ENCODE results near the gene NCAPH2. TPM values are rescaled to one million over a fixed set of nuclear protein-coding genes. Genes with fewer than 3 reads are reported as not detected.
A peak's percentile ranks its signal among the peaks of the same experiment; 100 is the strongest.

The NCAPH2 gene
- total RNA-seq = 24.2 and 27.5 TPM in 2 replicates

DNA sequence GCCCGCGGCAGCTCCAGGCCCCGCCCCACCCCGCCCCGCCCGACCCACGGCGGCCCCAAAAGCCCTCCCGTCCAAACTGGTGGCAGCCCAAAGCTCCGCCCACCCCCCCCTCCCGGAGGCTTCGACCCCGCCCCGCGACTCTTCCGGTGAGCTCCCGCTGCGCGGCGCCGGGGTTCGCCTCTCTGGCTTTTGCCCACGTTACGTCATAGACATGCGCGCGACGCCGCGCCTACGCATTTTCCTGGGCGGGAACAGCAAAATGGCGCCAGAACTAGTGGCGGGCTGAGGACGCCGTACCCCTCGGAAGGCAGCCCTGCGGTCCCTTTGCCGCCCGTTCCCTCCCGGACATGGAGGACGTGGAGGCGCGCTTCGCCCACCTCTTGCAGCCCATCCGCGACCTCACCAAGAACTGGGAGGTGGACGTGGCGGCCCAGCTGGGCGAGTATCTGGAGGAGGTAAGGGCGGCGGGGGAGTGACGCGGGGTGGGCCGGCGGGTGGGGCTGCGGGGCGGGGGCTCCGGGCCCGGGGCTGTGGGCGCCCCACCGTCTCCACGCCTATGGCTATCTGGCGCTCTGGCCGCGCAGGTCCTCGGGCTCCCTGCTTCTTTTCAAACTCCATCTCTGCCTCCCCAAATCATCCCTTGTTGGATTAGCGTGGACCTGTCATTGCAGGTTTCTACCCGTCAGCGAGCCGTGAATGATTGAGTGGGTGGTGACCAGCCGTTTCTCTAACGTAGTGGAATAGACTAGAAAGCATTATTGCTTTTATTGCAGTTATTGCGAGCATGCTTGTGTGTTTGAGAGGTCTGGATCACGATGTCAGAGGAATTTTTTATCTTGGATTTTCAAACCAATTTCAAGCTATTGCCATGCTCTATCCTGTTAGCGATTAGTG is at the start of gene NCAPH2:
NCAPH2 (plus strand) TSS at position 234 of the 894 bp plus-strand sequence; CDS start at position 348, 114 bp downstream.
- peak; percentile 100 for DNase-seq (ENCODE audit: insufficient read length, low spot score, missing footprints)
- Histone ChIP-seq H3K4me1 (ENCODE audit: insufficient read depth, low read length) (peaks cover 13% of the 10 kb centered on the region), H3K9me3 (ENCODE audit: low read depth, low read length) (no peaks in the 10 kb centered on the region), H3K27ac (ENCODE audit: low read depth, low read length) (peak within 1 kb of the TSS; percentile 72), H3K36me3 (ENCODE audit: insufficient read depth, low read length) (peaks cover 9% of the 10 kb centered on the region), H3K27me3 (ENCODE audit: insufficient read depth, low read length) (no peaks in the 10 kb centered on the region), H3K79me2 (ENCODE audit: insufficient read depth, low read length) (peaks cover 64% of the 10 kb centered on the region), H4K20me1 (ENCODE audit: insufficient read depth, low read length) (peaks cover 9% of the 10 kb centered on the region), H3K4me3 (ENCODE audit: insufficient read depth, low read length) (peak within 1 kb of the TSS; percentile 99), H2AFZ (ENCODE audit: low read length) (peak within 1 kb of the TSS; percentile 95), H3K4me2 (ENCODE audit: insufficient read depth, low read length) (peak within 1 kb of the TSS; percentile 95)
- TF ChIP-seq, protein P1, sequence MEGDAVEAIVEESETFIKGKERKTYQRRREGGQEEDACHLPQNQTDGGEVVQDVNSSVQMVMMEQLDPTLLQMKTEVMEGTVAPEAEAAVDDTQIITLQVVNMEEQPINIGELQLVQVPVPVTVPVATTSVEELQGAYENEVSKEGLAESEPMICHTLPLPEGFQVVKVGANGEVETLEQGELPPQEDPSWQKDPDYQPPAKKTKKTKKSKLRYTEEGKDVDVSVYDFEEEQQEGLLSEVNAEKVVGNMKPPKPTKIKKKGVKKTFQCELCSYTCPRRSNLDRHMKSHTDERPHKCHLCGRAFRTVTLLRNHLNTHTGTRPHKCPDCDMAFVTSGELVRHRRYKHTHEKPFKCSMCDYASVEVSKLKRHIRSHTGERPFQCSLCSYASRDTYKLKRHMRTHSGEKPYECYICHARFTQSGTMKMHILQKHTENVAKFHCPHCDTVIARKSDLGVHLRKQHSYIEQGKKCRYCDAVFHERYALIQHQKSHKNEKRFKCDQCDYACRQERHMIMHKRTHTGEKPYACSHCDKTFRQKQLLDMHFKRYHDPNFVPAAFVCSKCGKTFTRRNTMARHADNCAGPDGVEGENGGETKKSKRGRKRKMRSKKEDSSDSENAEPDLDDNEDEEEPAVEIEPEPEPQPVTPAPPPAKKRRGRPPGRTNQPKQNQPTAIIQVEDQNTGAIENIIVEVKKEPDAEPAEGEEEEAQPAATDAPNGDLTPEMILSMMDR (IDR thresholded peaks at IDR 0.05; ENCODE audit: extremely low read depth, low read depth, low read length) = no peak

DNA sequence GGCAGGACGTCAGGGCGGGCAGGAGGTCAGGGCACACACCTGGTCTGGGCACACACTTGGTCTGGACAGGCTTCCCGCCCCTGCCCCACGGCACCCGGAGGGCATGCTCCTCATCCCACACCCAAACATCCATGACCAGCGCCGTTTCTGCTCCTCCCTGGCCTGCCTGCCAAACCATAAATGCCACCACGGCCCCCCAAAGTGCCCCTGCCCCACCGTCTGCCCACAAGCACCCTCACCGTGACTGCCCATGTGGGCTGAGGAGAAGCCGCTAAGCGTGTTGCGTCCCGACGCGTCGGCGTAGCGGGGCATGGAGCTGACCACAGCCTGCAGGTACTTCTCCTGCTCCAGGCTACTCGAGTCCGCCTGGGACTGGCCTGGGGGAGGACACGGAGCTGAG is 49.0 kb upstream of the NCAPH2 start:
- Histone ChIP-seq H3K79me2 (ENCODE audit: insufficient read depth, low read length) (no peaks in the 10 kb centered on the region), H3K27ac (ENCODE audit: low read depth, low read length) (no peak overlapping the region), H3K36me3 (ENCODE audit: insufficient read depth, low read length) (peaks cover 60% of the 10 kb centered on the region), H4K20me1 (ENCODE audit: insufficient read depth, low read length) (peaks cover 2% of the 10 kb centered on the region), H3K27me3 (ENCODE audit: insufficient read depth, low read length) (no peaks in the 10 kb centered on the region), H3K4me3 (ENCODE audit: insufficient read depth, low read length) (no peak overlapping the region), H3K4me2 (ENCODE audit: insufficient read depth, low read length) (no peak overlapping the region), H3K4me1 (ENCODE audit: insufficient read depth, low read length) (no peaks in the 10 kb centered on the region), H3K9me3 (ENCODE audit: low read depth, low read length) (no peaks in the 10 kb centered on the region), H2AFZ (ENCODE audit: low read length) (no peak overlapping the region)
- TF ChIP-seq, protein P1 (IDR thresholded peaks at IDR 0.05; ENCODE audit: extremely low read depth, low read depth, low read length) = no peak
- DNase-seq (ENCODE audit: insufficient read length, low spot score, missing footprints) = no peak

DNA sequence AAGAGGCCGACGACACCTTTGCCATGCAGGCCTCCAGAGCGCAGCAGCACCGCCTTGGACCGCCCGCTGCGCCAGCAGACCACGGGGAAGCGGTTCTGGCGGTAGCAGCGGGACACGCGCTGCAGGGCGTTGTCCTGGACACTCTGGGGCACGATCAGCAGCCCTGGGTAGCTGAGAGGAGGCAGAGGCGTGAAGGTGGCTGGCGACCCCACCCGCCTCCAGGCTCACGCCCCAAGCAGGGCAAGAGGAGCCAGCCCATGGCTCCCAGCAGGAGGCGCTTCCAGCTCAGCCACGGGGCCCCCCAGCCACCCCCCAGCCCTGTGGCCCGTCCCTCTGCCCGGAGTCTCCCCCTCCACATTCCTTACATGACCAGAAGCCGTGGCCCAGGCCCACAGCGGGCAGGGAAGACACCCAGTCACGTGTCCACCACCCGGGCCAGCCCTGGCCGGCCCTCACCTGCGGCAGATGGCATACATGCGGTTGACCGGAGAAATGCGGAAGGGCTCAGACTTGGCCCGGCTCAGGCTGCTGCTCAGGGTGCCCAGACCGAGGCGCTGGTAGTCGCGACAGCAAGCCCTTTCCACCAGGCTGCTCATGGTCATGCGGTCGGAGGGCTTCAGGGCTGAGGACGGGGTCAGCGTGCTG is 48.4 kb upstream of the NCAPH2 start:
- Histone ChIP-seq H3K4me3 (ENCODE audit: insufficient read depth, low read length) (no peak overlapping the region), H3K27me3 (ENCODE audit: insufficient read depth, low read length) (no peaks in the 10 kb centered on the region), H3K79me2 (ENCODE audit: insufficient read depth, low read length) (no peaks in the 10 kb centered on the region), H3K9me3 (ENCODE audit: low read depth, low read length) (no peaks in the 10 kb centered on the region), H2AFZ (ENCODE audit: low read length) (no peak overlapping the region), H3K27ac (ENCODE audit: low read depth, low read length) (no peak overlapping the region), H4K20me1 (ENCODE audit: insufficient read depth, low read length) (peaks cover 2% of the 10 kb centered on the region), H3K4me2 (ENCODE audit: insufficient read depth, low read length) (no peak overlapping the region), H3K4me1 (ENCODE audit: insufficient read depth, low read length) (no peaks in the 10 kb centered on the region), H3K36me3 (ENCODE audit: insufficient read depth, low read length) (peaks cover 60% of the 10 kb centered on the region)
- TF ChIP-seq, protein P1 (IDR thresholded peaks at IDR 0.05; ENCODE audit: extremely low read depth, low read depth, low read length) = no peak
- no peak for DNase-seq (ENCODE audit: insufficient read length, low spot score, missing footprints)

DNA sequence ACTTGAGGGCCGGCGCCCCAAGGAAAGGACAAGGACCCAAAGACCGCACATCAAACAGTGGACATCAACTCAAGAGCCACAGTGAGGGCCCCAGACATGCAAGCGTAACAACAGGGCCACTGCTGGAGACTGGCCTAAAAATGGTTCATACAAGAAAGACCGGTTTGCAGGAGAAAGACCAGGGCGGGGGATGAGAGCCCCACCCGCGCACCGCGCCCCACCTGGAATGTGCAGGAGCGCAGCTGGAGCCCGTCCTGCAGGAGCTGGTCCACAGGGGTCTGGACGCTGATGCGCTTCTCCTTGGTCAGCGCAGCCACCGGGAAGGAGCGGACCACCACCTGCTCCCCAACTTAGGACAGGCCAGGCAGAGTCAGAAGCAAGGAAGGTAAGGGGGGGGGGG is 47.1 kb upstream of the NCAPH2 start:
- H3K4me1 ChIP-seq (ENCODE audit: insufficient read depth, low read length) = no peaks in the 10 kb centered on the region
- H4K20me1 ChIP-seq (ENCODE audit: insufficient read depth, low read length) = peaks cover 2% of the 10 kb centered on the region
- peaks cover 62% of the 10 kb centered on the region for H3K36me3 ChIP-seq (ENCODE audit: insufficient read depth, low read length)
- no peak overlapping the region for H2AFZ ChIP-seq (ENCODE audit: low read length)
- H3K79me2 ChIP-seq (ENCODE audit: insufficient read depth, low read length) = no peaks in the 10 kb centered on the region
- no peak overlapping the region for H3K4me2 ChIP-seq (ENCODE audit: insufficient read depth, low read length)
- no peak overlapping the region for H3K27ac ChIP-seq (ENCODE audit: low read depth, low read length)
- no peak for DNase-seq (ENCODE audit: insufficient read length, low spot score, missing footprints)
- H3K27me3 ChIP-seq (ENCODE audit: insufficient read depth, low read length) = no peaks in the 10 kb centered on the region
- no peaks in the 10 kb centered on the region for H3K9me3 ChIP-seq (ENCODE audit: low read depth, low read length)
- H3K4me3 ChIP-seq (ENCODE audit: insufficient read depth, low read length) = no peak overlapping the region
- TF ChIP-seq, protein P1 (IDR thresholded peaks at IDR 0.05; ENCODE audit: extremely low read depth, low read depth, low read length) = no peak
